ENCODE measurements around the gene ANO6.

ANO6 gene

GRCh38 chr12:45475594-45475993, 259.7 kb downstream of the ANO6 start:
- no peak for DNase-seq

GRCh38 chr12:45477526-45477925, 261.6 kb downstream of the ANO6 start:
- no peak for DNase-seq

- no peak for DNase-seq
These were observed 263.0 kb downstream of the ANO6 start for GRCh38 chr12:45478931-45479330.

- DNase-seq: no peak
These were observed 265.9 kb downstream of the ANO6 start for GRCh38 chr12:45481746-45482145.

GRCh38 chr12:45483571-45483970, 267.7 kb downstream of the ANO6 start:
- DNase-seq: no peak
